Type B pancreatic cell (in vitro differentiated cells): ENCODE measurements around the gene TTLL12. TPM values are rescaled to one million over a fixed set of nuclear protein-coding genes. Genes with fewer than 3 reads are reported as not detected.

Source experiments
- DNase-seq: peaks from one replicate; pipeline ENCODE4 v3.0.0; 2021; ENCODE audit warnings: mixed read lengths; ENCODE audit not compliant: unreplicated experiment; ENCODE audit errors: extremely low spot score
- H3K27ac Mint-ChIP-seq: 2 replicates; pipeline ENCODE4 v1.8.0; 2021; ENCODE audit warnings: mild to moderate bottlenecking, mixed read lengths
- H3K27me3 Mint-ChIP-seq: 2 replicates; pipeline ENCODE4 v1.8.0; 2021; ENCODE audit warnings: mixed read lengths
- H3K36me3 Mint-ChIP-seq: 2 replicates; pipeline ENCODE4 v1.8.0; 2021; ENCODE audit warnings: mixed read lengths
- H3K4me1 Mint-ChIP-seq: one replicate; pipeline ENCODE4 v1.8.0; 2021; ENCODE audit warnings: mixed read lengths; ENCODE audit not compliant: unreplicated experiment
- H3K4me3 Mint-ChIP-seq: 2 replicates; pipeline ENCODE4 v1.8.0; 2021; ENCODE audit warnings: mild to moderate bottlenecking, mixed read lengths
- H3K9me3 Mint-ChIP-seq: 2 replicates; pipeline ENCODE4 v1.8.0; 2021; ENCODE audit warnings: mixed read lengths
- total RNA-seq: library from RNA; stranded (reverse); gene quantifications from 2 replicates; pipeline ENCODE4 v1.2.1, GENCODE V29; 2021; ENCODE audit warnings: low replicate concordance
- TF ChIP-seq, protein P1 (sequence below): fragments of 200-600 bp; sonication (generic); conservative IDR thresholded peaks from 2 replicates; pipeline ENCODE4 v1.5.0; 2021; ENCODE audit warnings: antibody characterized with exemption, mild to moderate bottlenecking

Gene TTLL12
- total RNA-seq, 1 donor from 2014 or later, result 57.3 TPM

DNA sequence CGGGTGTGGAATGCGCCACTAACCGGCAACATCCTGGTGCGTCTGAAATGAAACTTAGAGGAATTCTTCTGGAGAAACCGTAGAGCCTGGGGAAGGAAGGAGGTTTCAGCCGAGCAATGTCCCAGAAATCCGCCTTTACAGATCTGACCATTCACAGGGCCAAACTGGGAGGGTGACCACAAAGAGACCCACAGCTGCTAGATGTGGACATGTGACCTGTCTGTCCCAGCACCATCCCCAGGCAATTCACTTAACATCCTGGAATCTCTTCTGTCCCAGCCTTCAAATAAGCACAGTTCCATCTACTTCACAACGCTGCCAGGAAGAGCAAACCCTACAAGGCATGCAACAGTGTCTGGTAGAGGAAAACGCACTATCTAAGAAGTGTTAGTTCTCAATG lies 53.5 kb downstream of the TTLL12 start:
- TF ChIP-seq, protein P1, sequence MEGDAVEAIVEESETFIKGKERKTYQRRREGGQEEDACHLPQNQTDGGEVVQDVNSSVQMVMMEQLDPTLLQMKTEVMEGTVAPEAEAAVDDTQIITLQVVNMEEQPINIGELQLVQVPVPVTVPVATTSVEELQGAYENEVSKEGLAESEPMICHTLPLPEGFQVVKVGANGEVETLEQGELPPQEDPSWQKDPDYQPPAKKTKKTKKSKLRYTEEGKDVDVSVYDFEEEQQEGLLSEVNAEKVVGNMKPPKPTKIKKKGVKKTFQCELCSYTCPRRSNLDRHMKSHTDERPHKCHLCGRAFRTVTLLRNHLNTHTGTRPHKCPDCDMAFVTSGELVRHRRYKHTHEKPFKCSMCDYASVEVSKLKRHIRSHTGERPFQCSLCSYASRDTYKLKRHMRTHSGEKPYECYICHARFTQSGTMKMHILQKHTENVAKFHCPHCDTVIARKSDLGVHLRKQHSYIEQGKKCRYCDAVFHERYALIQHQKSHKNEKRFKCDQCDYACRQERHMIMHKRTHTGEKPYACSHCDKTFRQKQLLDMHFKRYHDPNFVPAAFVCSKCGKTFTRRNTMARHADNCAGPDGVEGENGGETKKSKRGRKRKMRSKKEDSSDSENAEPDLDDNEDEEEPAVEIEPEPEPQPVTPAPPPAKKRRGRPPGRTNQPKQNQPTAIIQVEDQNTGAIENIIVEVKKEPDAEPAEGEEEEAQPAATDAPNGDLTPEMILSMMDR, result no peak
- DNase-seq, result no peak
- Mint-ChIP-seq H3K36me3 (peaks cover 3% of the 10 kb centered on the region), H3K27me3 (no peaks in the 10 kb centered on the region), H3K4me1 (no peaks in the 10 kb centered on the region), H3K4me3 (no peak overlapping the region), H3K27ac (no peak overlapping the region), H3K9me3 (no peaks in the 10 kb centered on the region)

DNA sequence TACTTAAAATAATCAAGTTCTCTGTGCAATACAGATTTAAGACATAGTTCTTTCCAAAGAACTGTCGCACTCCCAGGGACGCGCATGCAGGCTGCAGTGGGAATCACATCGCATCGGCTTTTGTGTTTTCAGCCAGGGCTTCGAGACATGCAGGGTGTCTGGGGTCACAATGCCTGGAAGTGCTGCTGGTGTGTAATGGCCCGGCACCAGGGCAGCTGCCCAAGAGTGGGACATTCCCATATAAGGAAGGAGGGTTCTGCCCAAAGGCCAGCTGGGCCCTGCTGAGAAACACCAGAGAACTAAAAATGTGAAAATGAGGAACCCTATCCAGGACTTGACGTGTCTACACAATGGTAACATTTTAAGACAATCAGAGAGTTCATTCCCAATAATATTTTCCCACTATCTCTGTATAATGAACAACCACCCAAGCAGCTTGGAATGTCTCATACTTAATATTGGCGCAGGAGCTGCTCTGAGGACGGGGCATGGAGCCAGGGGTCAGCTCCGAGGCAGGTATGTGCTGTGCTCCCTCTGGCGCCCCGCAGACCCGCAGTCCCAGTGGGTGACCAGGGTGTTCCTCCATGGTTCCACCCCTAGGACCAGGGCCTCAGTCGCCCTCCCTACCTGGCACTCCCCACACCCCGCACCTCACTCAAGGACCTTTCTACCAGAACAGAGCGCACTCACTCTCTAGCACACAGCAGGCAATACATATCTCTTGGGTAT lies 55.0 kb downstream of the TTLL12 start:
- TF ChIP-seq, protein P1, result no peak
- Mint-ChIP-seq H3K4me1 (no peaks in the 10 kb centered on the region), H3K36me3 (peaks cover 3% of the 10 kb centered on the region), H3K27ac (no peak overlapping the region), H3K9me3 (no peaks in the 10 kb centered on the region), H3K4me3 (no peak overlapping the region), H3K27me3 (no peaks in the 10 kb centered on the region)
- DNase-seq, result no peak

DNA sequence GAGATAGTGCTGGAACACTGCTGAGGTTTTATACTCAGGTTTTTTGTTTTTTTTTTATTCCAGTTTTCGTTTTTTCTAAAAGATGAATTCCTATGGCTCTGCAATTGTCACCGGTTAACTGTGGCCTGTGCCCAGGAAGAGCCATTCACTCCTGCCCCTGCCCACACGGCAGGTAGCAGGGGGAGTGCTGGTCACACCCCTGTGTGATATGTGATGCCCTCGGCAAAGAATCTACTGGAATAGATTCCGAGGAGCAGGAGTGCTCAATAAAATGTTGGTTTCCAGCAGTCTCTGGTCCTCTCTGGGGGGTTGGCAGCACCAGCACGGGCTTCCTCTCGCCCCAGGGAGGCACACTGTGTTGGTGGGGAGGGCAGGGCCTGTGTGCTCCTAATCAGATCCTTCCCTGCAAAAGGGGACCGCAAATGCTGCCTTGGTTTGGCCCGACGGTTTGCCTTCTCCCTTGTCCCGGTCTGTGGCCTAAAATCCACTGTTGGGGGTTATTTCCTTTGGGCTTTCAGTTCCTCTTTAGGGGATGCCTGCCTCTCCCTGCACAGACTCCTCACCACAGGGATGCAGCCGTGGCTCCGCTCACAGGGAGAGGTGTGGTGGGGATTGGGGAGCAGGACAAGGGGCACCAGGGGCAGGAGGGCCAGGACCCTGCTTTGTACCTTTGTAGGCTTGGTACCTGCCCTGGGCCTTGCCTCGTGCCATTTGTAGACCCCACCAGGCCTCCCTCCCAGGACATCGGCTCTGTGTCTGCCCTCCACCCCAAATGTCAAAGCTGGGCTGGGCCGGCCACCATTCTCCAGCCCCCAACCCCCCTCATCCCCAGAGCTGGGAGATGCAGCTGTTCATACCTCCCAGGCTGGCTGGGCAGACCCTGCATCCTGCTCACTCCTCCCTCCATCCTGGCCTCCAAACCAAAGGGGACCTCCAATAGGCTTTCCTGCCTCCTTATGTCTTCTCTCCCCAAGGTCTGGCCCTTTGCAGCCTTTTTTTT lies 57.2 kb downstream of the TTLL12 start:
- Mint-ChIP-seq H3K9me3 (no peaks in the 10 kb centered on the region), H3K4me1 (no peaks in the 10 kb centered on the region), H3K36me3 (peaks cover 3% of the 10 kb centered on the region), H3K4me3 (peak overlapping the region; percentile 59), H3K27ac (peak overlapping the region; percentile 82), H3K27me3 (no peaks in the 10 kb centered on the region)
- TF ChIP-seq, protein P1, result no peak
- DNase-seq, result no peak

DNA sequence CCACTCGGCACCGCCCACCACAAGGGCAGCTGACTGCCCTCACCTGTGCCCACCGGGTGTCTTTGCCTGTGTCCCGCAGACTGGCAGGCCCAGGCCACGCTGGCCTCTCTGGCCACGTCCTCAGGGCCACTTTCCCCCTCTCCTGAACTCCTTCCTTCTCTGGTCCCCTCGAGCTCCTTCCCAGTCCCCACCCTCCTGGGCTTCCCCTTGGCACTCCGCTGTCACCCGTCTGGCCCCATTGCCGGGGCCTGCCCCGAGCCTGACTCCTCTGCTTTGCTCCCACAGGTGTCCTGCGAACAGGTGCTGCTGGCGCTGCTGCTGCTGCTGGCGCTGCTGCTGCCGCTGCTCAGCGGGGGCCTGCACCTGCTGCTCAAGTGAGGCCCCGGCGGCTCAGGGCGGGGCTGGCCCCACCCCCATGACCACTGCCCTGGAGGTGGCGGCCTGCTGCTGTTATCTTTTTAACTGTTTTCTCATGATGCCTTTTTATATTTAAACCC lies 58.0 kb downstream of the TTLL12 start:
- no peak for DNase-seq
- H3K36me3 Mint-ChIP-seq, result peaks cover 3% of the 10 kb centered on the region
- H3K4me3 Mint-ChIP-seq, result peak overlapping the region; percentile 59
- TF ChIP-seq, protein P1, result no peak
- H3K9me3 Mint-ChIP-seq, result no peaks in the 10 kb centered on the region
- H3K27me3 Mint-ChIP-seq, result no peaks in the 10 kb centered on the region
- H3K4me1 Mint-ChIP-seq, result no peaks in the 10 kb centered on the region
- peak overlapping the region; percentile 82 for H3K27ac Mint-ChIP-seq

DNA sequence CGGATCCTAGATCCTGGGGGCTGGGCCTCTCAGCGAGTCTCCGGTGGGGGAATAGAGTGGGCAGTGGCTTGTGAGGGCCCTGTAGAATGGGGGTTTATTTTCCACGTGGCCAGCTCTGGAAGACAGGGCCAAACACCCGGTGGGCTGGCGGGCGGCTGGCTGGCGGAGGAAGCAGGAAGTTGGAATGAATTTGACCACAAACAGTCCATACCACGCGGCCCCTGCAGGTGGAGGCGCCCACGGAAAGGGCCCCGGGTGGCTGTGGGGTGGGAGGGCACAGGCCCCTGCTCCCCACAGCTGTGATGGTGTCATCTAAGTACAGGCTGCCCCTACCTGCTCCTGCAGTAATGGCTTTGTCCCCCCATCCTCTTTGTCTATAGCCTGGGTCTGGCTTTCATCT lies 58.8 kb downstream of the TTLL12 start:
- H3K4me1 Mint-ChIP-seq, result no peaks in the 10 kb centered on the region
- H3K36me3 Mint-ChIP-seq, result no peaks in the 10 kb centered on the region
- H3K4me3 Mint-ChIP-seq, result no peak overlapping the region
- no peaks in the 10 kb centered on the region for H3K27me3 Mint-ChIP-seq
- H3K9me3 Mint-ChIP-seq, result no peaks in the 10 kb centered on the region
- peak overlapping the region; percentile 94 for H3K27ac Mint-ChIP-seq
- TF ChIP-seq, protein P1, result no peak
- no peak for DNase-seq
